ENCODE data around the gene RLF. TPM values are rescaled to one million over a fixed set of nuclear protein-coding genes. Genes with fewer than 3 reads are reported as not detected.

RLF gene
- polyA plus RNA-seq, 2 of the 4 experiments (the other 2 are of a cell fraction) = 4.7 to 7.9 TPM

DNA sequence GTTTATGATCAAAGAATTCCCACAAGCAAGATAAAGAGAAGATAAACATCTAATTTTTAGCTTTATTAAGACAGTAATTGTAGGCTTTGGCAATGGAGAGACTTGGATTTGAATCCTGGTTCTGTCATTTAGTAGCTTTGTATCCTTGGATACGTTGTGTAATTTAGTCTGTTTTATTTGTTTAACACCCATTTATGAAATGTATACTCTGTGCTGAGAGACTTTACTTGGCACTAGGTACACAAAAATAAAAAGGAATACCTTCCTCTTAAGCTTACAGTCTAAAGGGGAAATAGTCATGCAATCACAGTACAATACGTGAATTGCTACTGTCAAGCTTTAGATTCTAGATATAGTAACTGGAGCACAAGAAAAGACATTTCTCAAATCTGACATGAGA is 120.7 kb downstream of the RLF start:
- WGBS (ENCODE audit: missing lambda C conversion rate) = 46% methylated on average over 2 of the region's 2 CpGs
- CTCF ChIA-PET = interaction anchor here (0.6 to 2.4 kb wide), 5 partner anchors 9 to 137 kb away, joined by 3 to 9 read pairs (median 4); partner anchors contain the start of gene COL9A2

More for the DNA sequence above, 120.7 kb downstream of the RLF start:
- no peak for DNase-seq (ENCODE audit: low read depth in 1 of 2, low spot score in 1 of 2)
- POLR2A ChIA-PET = no interaction called here
- H3K9me3 ChIP-seq = no peaks in the 10 kb centered on the region
- H3K4me2 ChIP-seq = no peak overlapping the region
- FAIRE-seq = no peak
- H3K27ac ChIP-seq = no peak overlapping the region
- H3K4me1 ChIP-seq = no peaks in the 10 kb centered on the region
- H3K4me3 ChIP-seq = no peak overlapping the region
- ATAC-seq = no peak
- TF ChIP-seq CHD4 (IDR thresholded peaks at IDR 0.05; ENCODE audit: borderline replicate concordance) (no peak), NFE2L2 (conservative IDR thresholded peaks at IDR 0.05; ENCODE audit: low read length) (no peak), SREBF2 (IDR thresholded peaks at IDR 0.05) (no peak), BHLHE40 (IDR thresholded peaks at IDR 0.05; ENCODE audit: low read depth, low read length) (no peak), KDM5A (IDR thresholded peaks at IDR 0.05) (no peak), ZNF302 (CRISPR knock-in tag; IDR thresholded peaks at IDR 0.05) (no peak), RAD21 (conservative IDR thresholded peaks at IDR 0.05 in 1 of 2, IDR thresholded peaks at IDR 0.05 in 1 of 2) (no peak), RFX5 (IDR thresholded peaks at IDR 0.05) (no peak), CBX8 (IDR thresholded peaks at IDR 0.05) (no peak), RARB (CRISPR knock-in tag; IDR thresholded peaks at IDR 0.05) (no peak), NR3C1 (IDR thresholded peaks at IDR 0.05) (no peak), HEYL (CRISPR knock-in tag; IDR thresholded peaks at IDR 0.05) (no peak), HOXB5 (CRISPR knock-in tag; IDR thresholded peaks at IDR 0.05) (no peak), EHF (CRISPR knock-in tag; IDR thresholded peaks at IDR 0.05) (no peak), ZSCAN20 (CRISPR knock-in tag; IDR thresholded peaks at IDR 0.05) (no peak)
- TF ChIP-seq, protein P1, sequence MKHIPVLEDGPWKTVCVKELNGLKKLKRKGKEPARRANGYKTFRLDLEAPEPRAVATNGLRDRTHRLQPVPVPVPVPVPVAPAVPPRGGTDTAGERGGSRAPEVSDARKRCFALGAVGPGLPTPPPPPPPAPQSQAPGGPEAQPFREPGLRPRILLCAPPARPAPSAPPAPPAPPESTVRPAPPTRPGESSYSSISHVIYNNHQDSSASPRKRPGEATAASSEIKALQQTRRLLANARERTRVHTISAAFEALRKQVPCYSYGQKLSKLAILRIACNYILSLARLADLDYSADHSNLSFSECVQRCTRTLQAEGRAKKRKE (CRISPR knock-in tag; IDR thresholded peaks at IDR 0.05; ENCODE audit: low read depth) = no peak
- TF ChIP-seq, protein P2, sequence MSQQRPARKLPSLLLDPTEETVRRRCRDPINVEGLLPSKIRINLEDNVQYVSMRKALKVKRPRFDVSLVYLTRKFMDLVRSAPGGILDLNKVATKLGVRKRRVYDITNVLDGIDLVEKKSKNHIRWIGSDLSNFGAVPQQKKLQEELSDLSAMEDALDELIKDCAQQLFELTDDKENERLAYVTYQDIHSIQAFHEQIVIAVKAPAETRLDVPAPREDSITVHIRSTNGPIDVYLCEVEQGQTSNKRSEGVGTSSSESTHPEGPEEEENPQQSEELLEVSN (IDR thresholded peaks at IDR 0.05; ENCODE audit: borderline replicate concordance, low read depth) = no peak

Small RNA genes lying within 50 kb of the gene (small RNA-seq; reads per million reads assigned to genes)
- gene RNU6-1237P = 0 reads per million in 6 experiments

Other genes with a start within 250 kb of the RLF start
- gene MFSD2A, start 206.2 kb upstream of the RLF start, polyA plus RNA-seq (2011; rRNA removed) = 3.1 and 3.9 TPM in 2 replicates
- gene MFSD2A, start 206.2 kb upstream of the RLF start, polyA plus RNA-seq (2017; fragmentation: RNase III; extraction: RNeasy Plus Mini Kit Qiagen cat#74134 plus additional on column Dnase treatment) = 2.8 to 3.0 TPM (median 2.9 TPM) in 3 replicates
- gene CAP1, start 120.7 kb upstream of the RLF start, polyA plus RNA-seq (2011; rRNA removed) = 258 and 274 TPM in 2 replicates
- gene CAP1, start 120.7 kb upstream of the RLF start, polyA plus RNA-seq (2017; fragmentation: RNase III; extraction: RNeasy Plus Mini Kit Qiagen cat#74134 plus additional on column Dnase treatment) = 267 to 294 TPM (median 274 TPM) in 3 replicates
- 40.2 and 64.3 TPM in 2 replicates for gene PPT1, start 64.1 kb upstream of the RLF start, polyA plus RNA-seq (2011; rRNA removed)
- gene PPT1, start 64.1 kb upstream of the RLF start, polyA plus RNA-seq (2017; fragmentation: RNase III; extraction: RNeasy Plus Mini Kit Qiagen cat#74134 plus additional on column Dnase treatment) = 55.9 to 57.2 TPM (median 56.7 TPM) in 3 replicates
- gene TMCO2, start 86.5 kb downstream of the RLF start, polyA plus RNA-seq (2011; rRNA removed) = not detected in 2 replicates
- not detected in 3 replicates for gene TMCO2, start 86.5 kb downstream of the RLF start, polyA plus RNA-seq (2017; fragmentation: RNase III; extraction: RNeasy Plus Mini Kit Qiagen cat#74134 plus additional on column Dnase treatment)
- gene ZMPSTE24, start 96.8 kb downstream of the RLF start, polyA plus RNA-seq (2011; rRNA removed) = 40.5 and 61.3 TPM in 2 replicates
- gene ZMPSTE24, start 96.8 kb downstream of the RLF start, polyA plus RNA-seq (2017; fragmentation: RNase III; extraction: RNeasy Plus Mini Kit Qiagen cat#74134 plus additional on column Dnase treatment) = 41.0 to 44.3 TPM (median 41.9 TPM) in 3 replicates
- gene COL9A2, start 155.9 kb downstream of the RLF start, polyA plus RNA-seq (2011; rRNA removed) = 0.08 and 0.16 TPM in 2 replicates
- 0.12 to 0.32 TPM (median 0.12 TPM) in 3 replicates for gene COL9A2, start 155.9 kb downstream of the RLF start, polyA plus RNA-seq (2017; fragmentation: RNase III; extraction: RNeasy Plus Mini Kit Qiagen cat#74134 plus additional on column Dnase treatment)
- gene SMAP2, start 212.3 kb downstream of the RLF start, polyA plus RNA-seq (2011; rRNA removed) = 7.7 and 8.3 TPM in 2 replicates
- 6.4 to 7.2 TPM (median 7.1 TPM) in 3 replicates for gene SMAP2, start 212.3 kb downstream of the RLF start, polyA plus RNA-seq (2017; fragmentation: RNase III; extraction: RNeasy Plus Mini Kit Qiagen cat#74134 plus additional on column Dnase treatment)